Measurements from ENCODE around the gene LYZL1. TPM values are rescaled to one million over a fixed set of nuclear protein-coding genes. Genes with fewer than 3 reads are reported as not detected.

LYZL1 gene
- polyA plus RNA-seq, 1 of the 3 experiments (the other 2 are of a cell fraction), result not detected

DNA sequence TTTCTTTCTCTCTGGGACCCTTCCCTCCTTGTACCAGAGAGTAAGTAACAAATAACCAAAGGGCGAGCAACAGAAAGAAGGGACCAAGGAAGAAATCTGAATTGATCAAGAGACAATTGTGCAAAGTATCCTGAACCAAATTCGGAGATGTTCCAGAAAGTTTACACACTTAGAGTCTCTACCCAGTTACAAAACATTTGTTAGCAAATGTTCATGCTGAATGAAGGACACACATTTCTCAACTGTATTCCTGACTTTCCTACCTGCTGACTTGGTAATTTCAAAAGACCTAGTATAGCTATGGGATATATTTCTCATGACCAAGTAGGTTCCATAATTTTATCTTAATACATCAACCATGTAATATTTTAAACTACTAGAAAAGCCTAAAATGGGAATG, 37.4 kb downstream of the LYZL1 start:
- Histone ChIP-seq H2AFZ (ENCODE audit: low read depth) (no peak overlapping the region), H4K20me1 (ENCODE audit: insufficient read depth) (no peaks in the 10 kb centered on the region), H3K27ac (ENCODE audit: low read depth in 2 of 2, low read length in 1 of 2) (no peak overlapping the region), H3K79me2 (ENCODE audit: insufficient read depth) (no peaks in the 10 kb centered on the region), H3F3A (replicated peaks; ENCODE audit: insufficient read depth) (no peaks in the 10 kb centered on the region), H3K36me3 (replicated peaks in 1 of 2; ENCODE audit: control insufficient read depth in 1 of 2, insufficient read depth in 2 of 2, low read length in 1 of 2) (no peaks in the 10 kb centered on the region), H3K9me3 (no peaks in the 10 kb centered on the region), H3K4me1 (ENCODE audit: control insufficient read depth in 1 of 2, insufficient read depth in 2 of 2, low read depth in 1 of 2, low read length in 1 of 2) (peaks cover 0 to 10% of the 10 kb centered on the region in 2 experiments; a peak in 1 of 4 replicates), H3K27me3 (ENCODE audit: insufficient read depth) (peaks cover 29% of the 10 kb centered on the region; the same call in 1 of the 2 replicates), H3K9ac (no peak overlapping the region), H3K9me2 (no peaks in the 10 kb centered on the region), H3K4me2 (no peak overlapping the region), H3K4me3 (ENCODE audit: low read depth in 2 of 2, low read length in 1 of 2) (no peak overlapping the region)
- ChIA-PET POLR2A (no interaction called here), CTCF (interaction anchor here (1.0 to 1.3 kb wide), 3 partner anchors 44 to 662 kb away, joined by 3 to 4 read pairs (median 4); no protein-coding TSS in a partner anchor)
- WGBS (ENCODE audit: low lambda C conversion rate), result 68% methylated on average over 2 of the region's 2 CpGs
- DNase-seq, result no peak
- no peak for TF ChIP-seq GATA2 (CRISPR knock-in tag; IDR thresholded peaks at IDR 0.05)
- no peak for TF ChIP-seq RXRA (IDR thresholded peaks at IDR 0.05; ENCODE audit: borderline replicate concordance, low read depth)
- no peak for TF ChIP-seq EP300 (IDR thresholded peaks at IDR 0.05; ENCODE audit: borderline replicate concordance in 1 of 2, low read depth in 1 of 2, low read length in 1 of 2)
- TF ChIP-seq, protein P1, sequence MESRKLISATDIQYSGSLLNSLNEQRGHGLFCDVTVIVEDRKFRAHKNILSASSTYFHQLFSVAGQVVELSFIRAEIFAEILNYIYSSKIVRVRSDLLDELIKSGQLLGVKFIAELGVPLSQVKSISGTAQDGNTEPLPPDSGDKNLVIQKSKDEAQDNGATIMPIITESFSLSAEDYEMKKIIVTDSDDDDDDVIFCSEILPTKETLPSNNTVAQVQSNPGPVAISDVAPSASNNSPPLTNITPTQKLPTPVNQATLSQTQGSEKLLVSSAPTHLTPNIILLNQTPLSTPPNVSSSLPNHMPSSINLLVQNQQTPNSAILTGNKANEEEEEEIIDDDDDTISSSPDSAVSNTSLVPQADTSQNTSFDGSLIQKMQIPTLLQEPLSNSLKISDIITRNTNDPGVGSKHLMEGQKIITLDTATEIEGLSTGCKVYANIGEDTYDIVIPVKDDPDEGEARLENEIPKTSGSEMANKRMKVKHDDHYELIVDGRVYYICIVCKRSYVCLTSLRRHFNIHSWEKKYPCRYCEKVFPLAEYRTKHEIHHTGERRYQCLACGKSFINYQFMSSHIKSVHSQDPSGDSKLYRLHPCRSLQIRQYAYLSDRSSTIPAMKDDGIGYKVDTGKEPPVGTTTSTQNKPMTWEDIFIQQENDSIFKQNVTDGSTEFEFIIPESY (IDR thresholded peaks at IDR 0.05; ENCODE audit: borderline replicate concordance, low read depth), result no peak
- no peak for TF ChIP-seq CHD2 (IDR thresholded peaks at IDR 0.05; ENCODE audit: low read length, partially characterized antibody)
- no peak for TF ChIP-seq FOSL2 (IDR thresholded peaks at IDR 0.05; ENCODE audit: borderline replicate concordance, low read depth)
- no peak for TF ChIP-seq NRF1 (IDR thresholded peaks at IDR 0.05; ENCODE audit: low read depth, low read length)
- no peak for TF ChIP-seq TCF12 (IDR thresholded peaks at IDR 0.05)
- no peak for TF ChIP-seq GABPA (IDR thresholded peaks at IDR 0.05; ENCODE audit: low read depth)
- TF ChIP-seq FOXM1 (IDR thresholded peaks at IDR 0.05; ENCODE audit: low read depth), result no peak
- TF ChIP-seq, protein P2, sequence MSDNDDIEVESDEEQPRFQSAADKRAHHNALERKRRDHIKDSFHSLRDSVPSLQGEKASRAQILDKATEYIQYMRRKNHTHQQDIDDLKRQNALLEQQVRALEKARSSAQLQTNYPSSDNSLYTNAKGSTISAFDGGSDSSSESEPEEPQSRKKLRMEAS (IDR thresholded peaks at IDR 0.05; ENCODE audit: low read depth), result no peak
- TF ChIP-seq EZH2phosphoT487 (IDR thresholded peaks at IDR 0.05; ENCODE audit: borderline replicate concordance, low read depth), result no peak
- TF ChIP-seq, protein P3, sequence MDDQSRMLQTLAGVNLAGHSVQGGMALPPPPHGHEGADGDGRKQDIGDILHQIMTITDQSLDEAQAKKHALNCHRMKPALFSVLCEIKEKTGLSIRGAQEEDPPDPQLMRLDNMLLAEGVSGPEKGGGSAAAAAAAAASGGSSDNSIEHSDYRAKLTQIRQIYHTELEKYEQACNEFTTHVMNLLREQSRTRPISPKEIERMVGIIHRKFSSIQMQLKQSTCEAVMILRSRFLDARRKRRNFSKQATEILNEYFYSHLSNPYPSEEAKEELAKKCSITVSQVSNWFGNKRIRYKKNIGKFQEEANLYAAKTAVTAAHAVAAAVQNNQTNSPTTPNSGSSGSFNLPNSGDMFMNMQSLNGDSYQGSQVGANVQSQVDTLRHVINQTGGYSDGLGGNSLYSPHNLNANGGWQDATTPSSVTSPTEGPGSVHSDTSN (IDR thresholded peaks at IDR 0.05), result no peak
- no peak for TF ChIP-seq JUND (IDR thresholded peaks at IDR 0.05)
- TF ChIP-seq TEAD4 (IDR thresholded peaks at IDR 0.05; ENCODE audit: borderline replicate concordance, insufficient read depth), result no peak
- TF ChIP-seq, protein P4, sequence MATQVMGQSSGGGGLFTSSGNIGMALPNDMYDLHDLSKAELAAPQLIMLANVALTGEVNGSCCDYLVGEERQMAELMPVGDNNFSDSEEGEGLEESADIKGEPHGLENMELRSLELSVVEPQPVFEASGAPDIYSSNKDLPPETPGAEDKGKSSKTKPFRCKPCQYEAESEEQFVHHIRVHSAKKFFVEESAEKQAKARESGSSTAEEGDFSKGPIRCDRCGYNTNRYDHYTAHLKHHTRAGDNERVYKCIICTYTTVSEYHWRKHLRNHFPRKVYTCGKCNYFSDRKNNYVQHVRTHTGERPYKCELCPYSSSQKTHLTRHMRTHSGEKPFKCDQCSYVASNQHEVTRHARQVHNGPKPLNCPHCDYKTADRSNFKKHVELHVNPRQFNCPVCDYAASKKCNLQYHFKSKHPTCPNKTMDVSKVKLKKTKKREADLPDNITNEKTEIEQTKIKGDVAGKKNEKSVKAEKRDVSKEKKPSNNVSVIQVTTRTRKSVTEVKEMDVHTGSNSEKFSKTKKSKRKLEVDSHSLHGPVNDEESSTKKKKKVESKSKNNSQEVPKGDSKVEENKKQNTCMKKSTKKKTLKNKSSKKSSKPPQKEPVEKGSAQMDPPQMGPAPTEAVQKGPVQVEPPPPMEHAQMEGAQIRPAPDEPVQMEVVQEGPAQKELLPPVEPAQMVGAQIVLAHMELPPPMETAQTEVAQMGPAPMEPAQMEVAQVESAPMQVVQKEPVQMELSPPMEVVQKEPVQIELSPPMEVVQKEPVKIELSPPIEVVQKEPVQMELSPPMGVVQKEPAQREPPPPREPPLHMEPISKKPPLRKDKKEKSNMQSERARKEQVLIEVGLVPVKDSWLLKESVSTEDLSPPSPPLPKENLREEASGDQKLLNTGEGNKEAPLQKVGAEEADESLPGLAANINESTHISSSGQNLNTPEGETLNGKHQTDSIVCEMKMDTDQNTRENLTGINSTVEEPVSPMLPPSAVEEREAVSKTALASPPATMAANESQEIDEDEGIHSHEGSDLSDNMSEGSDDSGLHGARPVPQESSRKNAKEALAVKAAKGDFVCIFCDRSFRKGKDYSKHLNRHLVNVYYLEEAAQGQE (IDR thresholded peaks at IDR 0.05; ENCODE audit: low read depth, low read length), result no peak
- no peak for TF ChIP-seq FOXJ3 (CRISPR knock-in tag; IDR thresholded peaks at IDR 0.05)

Data from SK-N-SH (cell line).